Karpas-422 (cell line): Measurements from ENCODE around the gene PTPRM. TPM values are rescaled to one million over a fixed set of nuclear protein-coding genes. Genes with fewer than 3 reads are reported as not detected.

Source experiments
- DNase-seq: peaks from one replicate; pipeline ENCODE4 v3.0.0-alpha.2; 2015
- H2AFZ ChIP-seq: fragments of 200-600 bp; sonication (generic); 2 replicates; pipeline ENCODE4 v1.6.1; 2014; ENCODE audit warnings: antibody characterized with exemption, low read length, mixed read lengths
- H3K27ac ChIP-seq: fragments of 200-600 bp; sonication (generic); 2 replicates; pipeline ENCODE4 v1.5.1; 2014; ENCODE audit warnings: mild to moderate bottlenecking, low read length, moderate library complexity
- H3K27me3 ChIP-seq: fragments of 200-600 bp; sonication (generic); 2 replicates; pipeline ENCODE4 v1.6.1; 2014; ENCODE audit warnings: low read length, mixed read lengths
- H3K36me3 ChIP-seq: fragments of 200-600 bp; sonication (generic); 2 replicates; pipeline ENCODE4 v1.6.1; 2014; ENCODE audit warnings: low read length, mixed read lengths; ENCODE audit not compliant: insufficient read depth
- H3K4me1 ChIP-seq: fragments of 200-600 bp; sonication (generic); 2 replicates; pipeline ENCODE4 v1.6.1; 2014; ENCODE audit warnings: mild to moderate bottlenecking, low read length, mixed read lengths
- H3K4me2 ChIP-seq: fragments of 200-600 bp; sonication (generic); 2 replicates; pipeline ENCODE4 v1.6.1; 2014; ENCODE audit warnings: low read length, low read depth, mild to moderate bottlenecking; ENCODE audit not compliant: poor library complexity, severe bottlenecking
- H3K4me3 ChIP-seq: fragments of 200-600 bp; sonication (generic); 2 replicates; pipeline ENCODE4 v1.5.1; 2014; ENCODE audit warnings: mild to moderate bottlenecking, antibody characterized with exemption, low read length, mixed read lengths
- H3K79me2 ChIP-seq: fragments of 200-600 bp; sonication (generic); 2 replicates; pipeline ENCODE4 v1.6.1; 2014; ENCODE audit warnings: mild to moderate bottlenecking, low read length, mixed read lengths
- H3K9ac ChIP-seq: fragments of 200-600 bp; sonication (generic); 2 replicates; pipeline ENCODE4 v1.6.0; 2014; ENCODE audit warnings: low read length
- H3K9me2 ChIP-seq: fragments of 200-600 bp; sonication (generic), shearing (Covaris generic); replicated peaks from 2 replicates; pipeline ENCODE4 v1.6.0; 2014; ENCODE audit warnings: mild to moderate bottlenecking, low read length, moderate library complexity; ENCODE audit not compliant: insufficient read depth
- H3K9me3 ChIP-seq: fragments of 300-700, 200-600 bp; sonication (generic); 2 replicates; pipeline ENCODE4 v1.6.1; 2014; ENCODE audit warnings: low read length, mixed read lengths
- H4K20me1 ChIP-seq: fragments of 200-600 bp; sonication (generic); 2 replicates; pipeline ENCODE4 v1.6.1; 2014; ENCODE audit warnings: mild to moderate bottlenecking, antibody characterized with exemption, low read length, low read depth; ENCODE audit not compliant: insufficient read depth
- total RNA-seq: library from RNA; depleted of rRNA; stranded (reverse); fragments of >200 nt; shearing (Covaris generic); gene quantifications from 2 replicates; pipeline ENCODE4 v1.2.3, GENCODE V29; 2014; ENCODE audit warnings: low replicate concordance

PTPRM gene
- total RNA-seq, 1 experiment from 2014 or later = not detected

DNA sequence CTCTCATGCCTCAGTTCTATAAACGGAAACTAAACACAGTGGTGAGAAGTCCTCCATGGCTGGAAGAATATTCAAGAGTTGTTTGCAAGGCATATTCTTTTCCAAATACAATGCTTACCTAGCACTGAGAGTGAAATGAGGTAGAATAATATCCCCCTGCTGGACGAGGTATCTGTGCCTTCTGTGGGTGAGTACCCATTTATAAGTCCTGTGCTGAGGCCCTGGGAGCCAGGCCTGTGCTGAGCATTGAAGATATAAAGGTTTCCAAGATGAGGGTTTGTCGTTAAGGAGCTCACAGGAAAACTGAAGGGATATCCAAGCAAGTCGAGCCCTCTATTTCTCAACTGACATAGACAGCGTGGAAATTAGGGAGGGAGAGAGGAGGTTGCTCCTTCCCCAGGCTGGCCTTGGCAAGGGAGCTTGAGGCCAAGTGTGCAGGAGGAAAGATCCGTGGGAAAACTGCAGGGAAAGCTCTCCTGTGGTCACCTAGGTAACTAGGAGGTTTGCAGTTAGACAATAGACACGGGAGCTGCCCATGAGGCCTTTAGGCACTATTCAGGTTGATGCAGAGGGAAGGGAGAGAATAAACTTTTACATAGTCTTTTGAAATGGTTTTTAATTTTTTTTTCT, 17.6 kb downstream of the PTPRM start:
- no peak overlapping the region for H3K4me3 ChIP-seq
- H3K27ac ChIP-seq = no peak overlapping the region
- no peaks in the 10 kb centered on the region for H3K9me2 ChIP-seq
- no peaks in the 10 kb centered on the region for H3K36me3 ChIP-seq
- H4K20me1 ChIP-seq = no peaks in the 10 kb centered on the region
- no peaks in the 10 kb centered on the region for H3K27me3 ChIP-seq
- H3K9ac ChIP-seq = no peak overlapping the region
- no peak overlapping the region for H3K4me2 ChIP-seq
- no peaks in the 10 kb centered on the region for H3K79me2 ChIP-seq
- no peak overlapping the region for H2AFZ ChIP-seq
- no peaks in the 10 kb centered on the region for H3K9me3 ChIP-seq
- no peak for DNase-seq
- no peaks in the 10 kb centered on the region for H3K4me1 ChIP-seq

DNA sequence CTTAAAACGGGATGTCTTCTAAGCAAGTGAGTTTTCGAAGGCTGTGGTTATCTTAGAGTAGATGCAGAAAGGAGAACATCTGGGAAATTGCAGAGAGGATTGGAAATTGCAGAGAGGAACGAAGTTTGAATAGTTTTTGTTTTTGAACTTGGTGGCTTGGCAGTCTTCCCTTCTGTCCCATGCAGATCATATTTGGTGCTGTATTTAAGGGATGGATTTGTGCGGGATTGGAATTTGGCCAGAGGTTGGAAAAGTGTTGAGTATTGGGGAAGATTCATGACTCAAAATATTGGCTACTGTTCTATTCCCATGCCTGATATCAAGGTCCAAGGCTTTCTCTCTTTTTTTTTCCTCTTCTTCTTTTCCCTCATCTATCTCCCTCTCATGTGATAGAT, 18.2 kb downstream of the PTPRM start:
- Histone ChIP-seq H3K4me2 (no peak overlapping the region), H2AFZ (no peak overlapping the region), H3K9me2 (no peaks in the 10 kb centered on the region), H3K4me1 (no peaks in the 10 kb centered on the region), H3K27me3 (no peaks in the 10 kb centered on the region), H3K4me3 (no peak overlapping the region), H3K9me3 (no peaks in the 10 kb centered on the region), H3K79me2 (no peaks in the 10 kb centered on the region), H3K36me3 (no peaks in the 10 kb centered on the region), H4K20me1 (no peaks in the 10 kb centered on the region), H3K9ac (no peak overlapping the region), H3K27ac (no peak overlapping the region)
- DNase-seq = no peak

DNA sequence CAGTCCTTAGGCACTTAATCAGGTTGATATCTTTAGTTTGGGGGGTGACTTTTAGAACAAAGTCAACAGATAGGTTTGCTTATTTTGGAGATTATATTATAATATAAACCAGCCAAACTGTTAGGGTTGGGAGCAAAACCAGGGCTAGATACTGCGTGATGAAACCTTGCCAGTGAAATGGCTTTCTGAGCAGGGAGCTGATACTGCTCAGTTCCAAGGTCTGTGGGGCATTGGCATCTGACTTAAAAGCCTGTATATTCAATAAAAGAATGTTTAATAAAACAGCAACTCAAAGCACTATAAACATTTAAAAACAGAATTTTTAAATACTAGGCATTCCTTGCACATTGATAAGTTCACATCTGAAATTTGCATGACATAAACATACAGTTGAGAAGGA, 19.3 kb downstream of the PTPRM start:
- no peak overlapping the region for H3K9ac ChIP-seq
- H3K9me2 ChIP-seq = no peaks in the 10 kb centered on the region
- no peak overlapping the region for H2AFZ ChIP-seq
- no peak overlapping the region for H3K4me2 ChIP-seq
- no peaks in the 10 kb centered on the region for H3K36me3 ChIP-seq
- H3K79me2 ChIP-seq = no peaks in the 10 kb centered on the region
- H3K9me3 ChIP-seq = no peaks in the 10 kb centered on the region
- no peaks in the 10 kb centered on the region for H4K20me1 ChIP-seq
- H3K4me1 ChIP-seq = no peaks in the 10 kb centered on the region
- no peak overlapping the region for H3K4me3 ChIP-seq
- no peak overlapping the region for H3K27ac ChIP-seq
- no peak for DNase-seq
- H3K27me3 ChIP-seq = no peaks in the 10 kb centered on the region

DNA sequence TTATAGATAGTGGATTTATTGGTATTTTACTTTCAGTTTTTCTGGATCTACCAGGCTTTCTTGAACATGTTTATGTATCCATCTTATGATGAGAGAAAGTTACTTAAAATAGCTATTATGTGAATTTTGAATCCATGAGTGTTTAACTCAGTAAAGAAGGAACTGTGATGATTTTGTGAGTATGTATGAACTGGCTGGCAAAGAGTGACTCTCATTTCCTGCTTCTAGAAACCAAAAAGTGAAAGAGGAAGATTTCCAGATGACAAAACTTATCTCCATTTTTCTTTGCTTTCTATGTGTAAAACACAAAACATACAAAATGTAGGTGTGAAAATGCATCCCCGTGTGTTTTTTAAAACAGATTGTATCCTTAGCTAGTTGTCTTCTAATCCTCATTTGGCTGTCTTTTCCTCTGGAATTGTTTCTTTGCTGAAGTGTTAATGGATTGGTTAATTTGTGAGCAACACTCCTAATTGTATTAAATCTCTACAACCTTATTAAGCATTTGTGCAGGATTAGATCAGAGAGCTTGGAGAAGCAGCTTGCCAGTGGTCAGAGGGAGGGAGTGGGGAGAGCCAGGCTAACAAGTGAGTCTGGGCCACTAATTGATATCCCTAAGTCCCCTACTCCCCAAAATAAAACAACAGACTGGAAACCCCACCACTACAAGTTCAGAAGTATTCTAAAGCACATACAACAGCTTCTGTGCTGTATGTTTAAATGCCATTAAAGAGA, 23.9 kb downstream of the PTPRM start:
- H3K27ac ChIP-seq = no peak overlapping the region
- H2AFZ ChIP-seq = no peak overlapping the region
- no peak overlapping the region for H3K4me2 ChIP-seq
- H3K79me2 ChIP-seq = no peaks in the 10 kb centered on the region
- no peaks in the 10 kb centered on the region for H4K20me1 ChIP-seq
- no peak overlapping the region for H3K4me3 ChIP-seq
- no peaks in the 10 kb centered on the region for H3K9me2 ChIP-seq
- no peak overlapping the region for H3K9ac ChIP-seq
- H3K36me3 ChIP-seq = no peaks in the 10 kb centered on the region
- no peak for DNase-seq
- H3K4me1 ChIP-seq = no peaks in the 10 kb centered on the region
- H3K27me3 ChIP-seq = no peaks in the 10 kb centered on the region
- H3K9me3 ChIP-seq = no peaks in the 10 kb centered on the region

DNA sequence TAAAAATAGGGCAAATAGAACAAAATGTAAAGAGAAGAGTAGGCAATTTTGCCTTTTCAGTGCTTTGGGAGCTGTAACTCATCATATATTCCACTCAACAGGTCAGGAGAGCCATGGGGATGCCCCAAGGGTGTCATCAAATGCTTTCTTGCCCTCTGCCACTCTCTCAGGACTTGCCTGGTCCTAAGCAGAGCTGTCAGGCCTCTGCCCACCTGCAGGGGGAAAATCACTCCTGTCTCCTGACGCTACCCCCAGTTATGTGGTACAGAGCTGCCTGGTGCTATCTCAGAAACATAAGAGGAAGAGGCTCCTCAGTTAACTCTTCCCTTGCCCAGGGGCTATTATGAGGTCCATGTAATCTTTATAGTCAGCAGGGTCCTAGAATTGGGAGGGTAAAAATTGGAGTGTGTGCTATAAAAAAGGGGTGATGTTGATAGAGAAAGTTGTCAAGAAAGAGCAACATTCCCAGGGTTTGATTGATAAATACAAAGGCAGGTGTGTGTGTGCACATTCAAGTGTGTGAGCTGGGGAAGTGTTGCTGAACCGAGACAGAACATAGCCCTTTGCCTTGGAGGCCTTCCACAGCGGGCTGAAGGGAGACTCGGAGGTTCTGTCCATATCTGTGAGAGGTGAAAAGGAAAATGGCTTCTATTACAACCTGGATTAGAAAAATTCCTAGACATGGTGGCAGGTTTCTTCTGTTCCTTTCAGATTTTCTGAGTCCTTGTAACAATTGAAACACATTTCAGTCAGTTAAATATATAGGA, 25.4 kb downstream of the PTPRM start:
- Histone ChIP-seq H3K27me3 (no peaks in the 10 kb centered on the region), H3K4me2 (no peak overlapping the region), H3K36me3 (no peaks in the 10 kb centered on the region), H3K9me2 (no peaks in the 10 kb centered on the region), H2AFZ (no peak overlapping the region), H3K9me3 (no peaks in the 10 kb centered on the region), H4K20me1 (no peaks in the 10 kb centered on the region), H3K27ac (no peak overlapping the region), H3K9ac (no peak overlapping the region), H3K4me1 (no peaks in the 10 kb centered on the region), H3K79me2 (no peaks in the 10 kb centered on the region), H3K4me3 (no peak overlapping the region)
- no peak for DNase-seq

DNA sequence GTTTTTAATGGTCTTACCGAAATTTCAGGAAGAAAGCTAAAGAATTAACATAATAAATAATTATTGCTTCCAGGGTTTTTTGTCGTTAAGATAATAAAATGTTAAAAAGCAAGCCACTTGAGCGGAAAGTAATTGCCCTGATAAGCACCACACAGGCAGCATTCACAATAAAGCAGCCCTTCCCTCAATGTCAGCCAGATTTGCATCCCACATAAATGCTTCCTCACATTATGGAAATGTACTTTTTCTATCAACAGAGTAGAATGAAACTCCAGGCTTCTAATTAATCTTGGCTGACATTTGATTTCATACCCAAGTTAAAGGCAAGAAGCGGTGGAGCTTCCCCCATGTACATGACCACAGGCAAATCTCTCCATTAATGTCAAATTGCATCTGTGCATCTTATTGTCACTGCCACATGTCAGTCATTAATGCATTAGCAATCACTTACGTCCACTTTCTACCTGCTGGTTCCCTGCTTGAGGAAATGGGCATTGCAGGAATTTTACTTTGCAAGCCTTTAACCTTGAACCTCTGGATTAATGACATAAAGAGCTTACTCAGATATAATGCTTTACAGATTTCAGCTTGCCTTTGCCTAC, 26.2 kb downstream of the PTPRM start:
- Histone ChIP-seq H3K79me2 (no peaks in the 10 kb centered on the region), H3K4me3 (no peak overlapping the region), H4K20me1 (no peaks in the 10 kb centered on the region), H3K9me3 (0 out of 2 replicates have a peak, but pooled peaks cover 2% of the 10 kb centered on the region), H3K4me1 (no peaks in the 10 kb centered on the region), H3K4me2 (no peak overlapping the region), H2AFZ (no peak overlapping the region), H3K27ac (no peak overlapping the region), H3K36me3 (no peaks in the 10 kb centered on the region), H3K9ac (no peak overlapping the region), H3K9me2 (no peaks in the 10 kb centered on the region), H3K27me3 (no peaks in the 10 kb centered on the region)
- no peak for DNase-seq

DNA sequence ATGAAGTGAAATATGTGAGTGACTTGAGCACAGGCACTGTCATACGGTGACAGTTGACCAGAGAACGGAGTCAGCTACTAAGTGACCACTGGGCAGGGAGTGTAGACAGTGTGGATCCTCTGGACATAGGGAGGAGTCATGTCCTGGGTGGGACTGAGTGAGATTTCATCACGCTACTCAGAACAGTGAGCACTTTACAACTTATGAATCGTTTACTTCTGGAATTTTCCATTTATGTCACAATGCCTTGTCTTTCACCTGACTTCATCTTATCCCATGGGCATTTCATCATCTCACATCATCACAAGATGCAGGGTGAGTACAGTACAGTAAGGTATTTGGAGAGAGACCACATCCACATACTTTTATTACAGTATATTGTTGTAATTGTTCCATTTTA, 29.0 kb downstream of the PTPRM start:
- Histone ChIP-seq H3K9ac (no peak overlapping the region), H3K27ac (no peak overlapping the region), H2AFZ (no peak overlapping the region), H3K9me2 (no peaks in the 10 kb centered on the region), H3K4me1 (no peaks in the 10 kb centered on the region), H3K4me3 (no peak overlapping the region), H3K79me2 (no peaks in the 10 kb centered on the region), H4K20me1 (no peaks in the 10 kb centered on the region), H3K4me2 (no peak overlapping the region), H3K9me3 (0 out of 2 replicates have a peak, but pooled peaks cover 2% of the 10 kb centered on the region), H3K27me3 (no peaks in the 10 kb centered on the region), H3K36me3 (no peaks in the 10 kb centered on the region)
- no peak for DNase-seq

DNA sequence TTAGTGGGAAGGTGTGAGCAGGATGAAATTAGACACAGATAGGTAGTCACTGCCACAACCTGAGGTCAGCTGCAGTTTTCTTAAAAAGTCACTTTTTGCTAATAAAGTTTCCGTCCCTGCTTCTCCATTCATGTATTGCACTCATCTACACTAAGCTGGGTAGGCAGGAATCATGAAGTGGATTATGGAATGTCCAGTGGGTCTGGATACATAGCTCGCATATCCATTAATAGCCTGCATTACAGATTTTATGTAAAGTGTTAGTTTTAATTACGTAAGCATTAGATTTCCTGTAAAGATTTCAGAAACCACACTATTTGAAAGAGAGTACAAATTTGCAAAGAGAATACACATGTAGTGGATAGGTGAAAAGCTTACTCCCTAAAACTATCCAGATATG, 30.4 kb downstream of the PTPRM start:
- Histone ChIP-seq H3K9ac (no peak overlapping the region), H3K36me3 (no peaks in the 10 kb centered on the region), H4K20me1 (no peaks in the 10 kb centered on the region), H3K4me2 (no peak overlapping the region), H3K4me1 (no peaks in the 10 kb centered on the region), H3K9me2 (no peaks in the 10 kb centered on the region), H2AFZ (no peak overlapping the region), H3K79me2 (no peaks in the 10 kb centered on the region), H3K4me3 (no peak overlapping the region), H3K27me3 (no peaks in the 10 kb centered on the region), H3K9me3 (0 out of 2 replicates have a peak, but pooled peaks cover 2% of the 10 kb centered on the region), H3K27ac (no peak overlapping the region)
- DNase-seq = no peak
